ENCODE data around the gene CHP2. TPM values are rescaled to one million over a fixed set of nuclear protein-coding genes. Genes with fewer than 3 reads are reported as not detected.
"Not testable (repeated sequence)": the region's sequence is repeated elsewhere in the genome, so short reads cannot be mapped to it uniquely, and the experiment has no call there.

CHP2 gene
- total RNA-seq, 4 donors from 2014 or later = 0.09 to 0.38 TPM; not detected in 2

DNA sequence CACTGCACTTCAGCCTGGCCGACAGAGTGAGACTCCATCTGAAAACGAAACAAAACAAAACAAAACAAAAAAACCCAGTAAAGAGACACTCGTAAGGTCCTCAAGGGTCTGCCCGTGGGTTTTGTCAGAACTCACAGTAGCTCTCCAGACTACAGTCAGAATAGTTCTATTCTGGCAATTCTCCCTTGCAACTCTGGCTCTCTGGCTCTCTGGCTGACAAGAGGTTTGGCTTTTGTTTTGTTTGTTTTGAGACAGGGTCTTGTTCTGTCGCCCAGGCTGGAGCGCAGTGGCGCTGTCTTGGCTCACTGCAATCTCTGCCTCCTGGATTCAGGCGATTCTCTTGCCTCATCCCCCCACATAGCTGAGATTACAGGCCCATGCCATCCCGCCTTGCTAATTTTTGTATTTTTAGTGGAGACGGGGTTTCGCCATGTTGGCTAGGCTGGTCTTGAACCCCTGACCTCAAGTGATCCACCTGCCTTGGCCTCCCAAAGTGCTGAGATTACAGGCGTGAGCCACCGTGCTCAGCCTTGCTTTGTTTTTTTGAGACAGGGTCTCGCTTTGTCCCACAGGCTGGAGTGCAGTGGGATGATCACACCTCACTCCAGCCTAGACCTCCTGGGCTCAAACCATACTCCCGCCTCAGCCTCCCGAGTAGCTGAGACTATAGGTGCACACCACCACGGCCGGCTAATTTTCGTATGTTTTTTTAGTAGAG is 20.5 kb upstream of the CHP2 start:
- WGBS, 2 donors = 79 to 86% methylated on average over 16 to 19 of the region's 19 CpGs
- DNase-seq = no peak
- TF ChIP-seq CTCF (IDR thresholded peaks at IDR 0.05) = no peak
- no peak for TF ChIP-seq POLR2A (IDR thresholded peaks at IDR 0.05)
- Histone ChIP-seq H3K36me3 (no peaks in the 10 kb centered on the region), H3K4me3 (no peak overlapping the region), H3K27me3 (peaks cover 0 to 24% (median 0%) of the 10 kb centered on the region in 4 donors), H3K4me1 (no peaks in the 10 kb centered on the region), H3K9me3 (no peaks in the 10 kb centered on the region), H3K27ac (no peak overlapping the region)
- intact Hi-C loops (cut with DNase I) = no loop called here

- peaks cover 0 to 28% (median 0%) of the 10 kb centered on the region in 4 donors for H3K27me3 ChIP-seq
- H3K36me3 ChIP-seq; intact Hi-C loops (cut with DNase I); H3K4me3 ChIP-seq; H3K27ac ChIP-seq; DNase-seq; H3K9me3 ChIP-seq; H3K4me1 ChIP-seq: not testable (repeated sequence)
- 76 to 83% methylated on average over 1 of the region's 1 CpG for WGBS, 2 donors
Observed at GRCh38 chr16:23737423-23738028, 17.3 kb upstream of the CHP2 start.

GRCh38 chr16:23739516-23739915 is 15.3 kb upstream of the CHP2 start:
- intact Hi-C loops (cut with DNase I) = no loop called here
- TF ChIP-seq CTCF (IDR thresholded peaks at IDR 0.05) = no peak
- no peaks in the 10 kb centered on the region for H3K9me3 ChIP-seq
- WGBS, 2 donors = 25 to 50% methylated on average over 1 of the region's 1 CpG
- no peak for DNase-seq
- peaks cover 0 to 38% (median 0%) of the 10 kb centered on the region in 4 donors for H3K27me3 ChIP-seq
- no peak overlapping the region for H3K4me3 ChIP-seq
- H3K27ac ChIP-seq = no peak overlapping the region
- no peaks in the 10 kb centered on the region for H3K36me3 ChIP-seq
- H3K4me1 ChIP-seq = no peaks in the 10 kb centered on the region

DNA sequence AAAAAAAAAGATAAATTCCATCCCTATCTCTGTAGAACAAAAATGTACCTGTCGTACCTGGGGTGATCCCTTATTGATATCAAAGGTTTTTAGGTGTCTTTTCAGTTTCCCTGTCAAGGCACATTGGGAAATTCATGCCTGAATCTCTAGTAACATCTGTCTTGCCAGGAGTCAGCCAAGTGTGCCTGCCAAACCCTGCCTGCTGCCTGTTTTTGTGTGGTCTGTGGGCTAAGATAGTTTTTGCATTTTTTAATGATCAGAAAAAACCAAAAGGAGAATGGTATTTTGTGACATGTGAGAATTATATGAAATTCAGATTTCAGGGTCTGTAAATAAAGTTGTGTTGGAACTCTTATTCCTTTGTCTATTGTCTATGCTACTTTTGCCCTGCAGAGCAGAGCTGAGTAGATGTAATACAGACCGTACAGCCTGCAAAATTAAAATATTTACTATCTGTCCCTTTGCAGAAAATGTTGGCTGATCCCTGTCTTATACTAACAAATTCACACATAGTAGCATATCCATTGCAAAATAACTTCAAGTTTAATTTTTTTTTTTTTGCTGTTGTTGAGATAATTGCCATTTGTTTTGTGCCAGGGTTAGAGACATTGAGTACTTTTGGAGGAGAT is 13.0 kb upstream of the CHP2 start:
- intact Hi-C loops (cut with DNase I) = no loop called here
- Histone ChIP-seq H3K36me3 (no peaks in the 10 kb centered on the region), H3K9me3 (no peaks in the 10 kb centered on the region), H3K27me3 (peaks cover 0 to 53% (median 0%) of the 10 kb centered on the region in 4 donors), H3K4me1 (no peaks in the 10 kb centered on the region), H3K4me3 (no peak overlapping the region), H3K27ac (no peak overlapping the region)
- 33 to 39% methylated on average over 2 of the region's 2 CpGs for WGBS, 2 donors
- no peak for DNase-seq
- TF ChIP-seq POLR2A (IDR thresholded peaks at IDR 0.05) = no peak
- TF ChIP-seq CTCF (IDR thresholded peaks at IDR 0.05) = no peak

DNA sequence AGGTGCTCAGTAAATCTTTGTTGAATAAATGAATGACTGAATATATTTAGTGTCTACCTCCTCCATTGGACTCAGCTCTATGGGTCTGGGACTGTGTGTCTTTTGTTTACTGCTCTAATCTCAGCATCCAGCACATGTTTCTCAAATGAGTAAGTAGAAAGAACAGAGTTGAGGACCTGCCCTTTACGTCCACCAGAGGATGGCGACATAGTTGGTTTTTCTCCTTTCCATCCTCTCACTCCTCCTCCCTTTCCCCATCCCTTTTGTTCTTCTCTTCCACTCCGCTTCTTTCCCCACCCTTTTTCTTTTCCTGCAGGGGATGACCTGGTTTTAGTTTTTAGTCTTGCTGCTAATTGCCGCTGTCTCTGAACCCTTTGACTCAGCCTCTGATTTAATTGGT is 12.1 kb upstream of the CHP2 start:
- WGBS, 2 donors = 31 to 45% methylated on average over 4 of the region's 4 CpGs
- DNase-seq = no peak

More for the DNA sequence above, 12.1 kb upstream of the CHP2 start:
- H3K27ac ChIP-seq = no peak overlapping the region
- intact Hi-C loops (cut with DNase I) = no loop called here
- H3K4me1 ChIP-seq = no peaks in the 10 kb centered on the region
- no peaks in the 10 kb centered on the region for H3K9me3 ChIP-seq
- H3K36me3 ChIP-seq = no peaks in the 10 kb centered on the region
- no peak overlapping the region for H3K4me3 ChIP-seq
- H3K27me3 ChIP-seq = peaks cover 0 to 61% (median 0%) of the 10 kb centered on the region in 4 donors
- no peak for TF ChIP-seq CTCF (IDR thresholded peaks at IDR 0.05)
- TF ChIP-seq POLR2A (IDR thresholded peaks at IDR 0.05) = no peak

All from esophagus squamous epithelium (tissue), 5 donors.